ENCODE results near the gene SPATS2.

Gene SPATS2

DNA sequence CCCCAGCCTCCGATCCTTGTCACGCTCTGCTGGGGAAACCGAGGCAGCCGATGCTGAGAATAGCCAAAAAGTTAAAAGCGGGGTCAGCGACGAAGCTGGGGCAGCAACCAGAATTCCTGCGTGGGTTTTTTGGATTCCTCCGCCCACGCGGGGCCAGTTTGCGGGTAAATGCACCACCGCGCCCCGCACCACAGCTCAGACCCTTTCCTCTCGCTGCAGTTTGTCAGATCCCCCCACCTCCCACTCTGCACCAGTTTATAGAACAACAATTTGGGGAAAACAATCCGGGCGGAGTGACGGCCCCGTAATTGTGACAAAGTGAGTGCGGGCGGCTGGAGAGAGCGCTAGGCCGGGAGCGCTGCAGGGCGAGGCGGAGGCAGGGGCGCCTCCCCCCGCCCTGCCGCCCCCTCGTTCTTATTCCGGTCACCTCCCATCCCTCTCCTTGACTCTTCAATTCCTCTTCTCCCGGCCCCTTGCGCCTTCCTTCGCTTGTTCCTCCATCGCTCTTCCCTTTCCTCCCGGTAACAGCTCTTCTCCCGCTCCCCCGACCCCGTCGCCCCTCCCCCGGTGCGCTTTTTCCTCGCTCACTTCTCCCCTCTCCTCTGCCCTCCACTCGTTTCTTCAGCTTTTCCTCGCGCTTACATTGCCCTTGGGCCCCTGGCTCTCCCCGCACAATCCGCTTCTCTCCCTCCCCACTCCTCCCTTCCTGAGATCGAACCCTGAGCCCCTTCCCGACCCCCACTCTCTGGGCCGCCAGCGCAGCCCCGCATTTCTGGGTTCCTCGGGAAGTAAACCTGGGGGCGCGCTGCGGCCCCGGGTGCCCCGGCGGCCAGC, 21.2 kb upstream of the SPATS2 start (continued):
- no peak for TF ChIP-seq ZNF549 (tag by site-specific recombination; IDR thresholded peaks at IDR 0.05)
- no peak for TF ChIP-seq ZNF133 (tag by site-specific recombination; IDR thresholded peaks at IDR 0.05)
- TF ChIP-seq WT1 (tag by site-specific recombination; IDR thresholded peaks at IDR 0.05) = 0 out of 2 replicates have a peak, but pooled peaks have one; percentile 33
- TF ChIP-seq, protein P1, sequence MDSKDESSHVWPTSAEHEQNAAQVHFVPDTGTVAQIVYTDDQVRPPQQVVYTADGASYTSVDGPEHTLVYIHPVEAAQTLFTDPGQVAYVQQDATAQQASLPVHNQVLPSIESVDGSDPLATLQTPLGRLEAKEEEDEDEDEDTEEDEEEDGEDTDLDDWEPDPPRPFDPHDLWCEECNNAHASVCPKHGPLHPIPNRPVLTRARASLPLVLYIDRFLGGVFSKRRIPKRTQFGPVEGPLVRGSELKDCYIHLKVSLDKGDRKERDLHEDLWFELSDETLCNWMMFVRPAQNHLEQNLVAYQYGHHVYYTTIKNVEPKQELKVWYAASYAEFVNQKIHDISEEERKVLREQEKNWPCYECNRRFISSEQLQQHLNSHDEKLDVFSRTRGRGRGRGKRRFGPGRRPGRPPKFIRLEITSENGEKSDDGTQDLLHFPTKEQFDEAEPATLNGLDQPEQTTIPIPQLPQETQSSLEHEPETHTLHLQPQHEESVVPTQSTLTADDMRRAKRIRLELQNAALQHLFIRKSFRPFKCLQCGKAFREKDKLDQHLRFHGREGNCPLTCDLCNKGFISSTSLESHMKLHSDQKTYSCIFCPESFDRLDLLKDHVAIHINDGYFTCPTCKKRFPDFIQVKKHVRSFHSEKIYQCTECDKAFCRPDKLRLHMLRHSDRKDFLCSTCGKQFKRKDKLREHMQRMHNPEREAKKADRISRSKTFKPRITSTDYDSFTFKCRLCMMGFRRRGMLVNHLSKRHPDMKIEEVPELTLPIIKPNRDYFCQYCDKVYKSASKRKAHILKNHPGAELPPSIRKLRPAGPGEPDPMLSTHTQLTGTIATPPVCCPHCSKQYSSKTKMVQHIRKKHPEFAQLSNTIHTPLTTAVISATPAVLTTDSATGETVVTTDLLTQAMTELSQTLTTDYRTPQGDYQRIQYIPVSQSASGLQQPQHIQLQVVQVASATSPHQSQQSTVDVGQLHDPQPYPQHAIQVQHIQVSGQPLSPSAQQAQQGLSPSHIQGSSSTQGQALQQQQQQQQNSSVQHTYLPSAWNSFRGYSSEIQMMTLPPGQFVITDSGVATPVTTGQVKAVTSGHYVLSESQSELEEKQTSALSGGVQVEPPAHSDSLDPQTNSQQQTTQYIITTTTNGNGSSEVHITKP (tag by site-specific recombination; IDR thresholded peaks at IDR 0.05) = peak; percentile 35; the same call in 1 of the 2 replicates
- TF ChIP-seq ZNF114 (tag by site-specific recombination; IDR thresholded peaks at IDR 0.05) = no peak
- TF ChIP-seq ZNF623 (tag by site-specific recombination; IDR thresholded peaks at IDR 0.05) = no peak
- no peak for TF ChIP-seq ZNF302 (tag by site-specific recombination; IDR thresholded peaks at IDR 0.05; ENCODE audit: low read depth)
- TF ChIP-seq, protein P2, sequence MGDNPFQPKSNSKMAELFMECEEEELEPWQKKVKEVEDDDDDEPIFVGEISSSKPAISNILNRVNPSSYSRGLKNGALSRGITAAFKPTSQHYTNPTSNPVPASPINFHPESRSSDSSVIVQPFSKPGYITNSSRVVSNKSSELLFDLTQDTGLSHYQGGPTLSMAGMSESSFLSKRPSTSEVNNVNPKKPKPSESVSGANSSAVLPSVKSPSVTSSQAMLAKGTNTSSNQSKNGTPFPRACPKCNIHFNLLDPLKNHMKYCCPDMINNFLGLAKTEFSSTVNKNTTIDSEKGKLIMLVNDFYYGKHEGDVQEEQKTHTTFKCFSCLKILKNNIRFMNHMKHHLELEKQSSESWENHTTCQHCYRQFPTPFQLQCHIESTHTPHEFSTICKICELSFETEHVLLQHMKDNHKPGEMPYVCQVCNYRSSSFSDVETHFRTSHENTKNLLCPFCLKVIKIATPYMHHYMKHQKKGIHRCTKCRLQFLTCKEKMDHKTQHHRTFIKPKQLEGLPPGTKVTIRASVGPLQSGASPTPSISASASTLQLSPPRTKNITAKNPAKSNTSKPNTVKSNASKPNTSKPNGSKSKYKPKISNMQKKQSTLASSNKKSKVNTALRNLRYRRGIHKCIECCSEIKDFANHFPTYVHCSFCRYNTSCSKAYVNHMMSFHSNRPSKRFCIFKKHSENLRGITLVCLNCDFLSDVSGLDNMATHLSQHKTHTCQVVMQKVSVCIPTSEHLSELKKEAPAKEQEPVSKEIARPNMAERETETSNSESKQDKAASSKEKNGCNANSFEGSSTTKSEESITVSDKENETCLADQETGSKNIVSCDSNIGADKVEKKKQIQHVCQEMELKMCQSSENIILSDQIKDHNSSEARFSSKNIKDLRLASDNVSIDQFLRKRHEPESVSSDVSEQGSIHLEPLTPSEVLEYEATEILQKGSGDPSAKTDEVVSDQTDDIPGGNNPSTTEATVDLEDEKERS (tag by site-specific recombination; IDR thresholded peaks at IDR 0.05) = no peak

DNA sequence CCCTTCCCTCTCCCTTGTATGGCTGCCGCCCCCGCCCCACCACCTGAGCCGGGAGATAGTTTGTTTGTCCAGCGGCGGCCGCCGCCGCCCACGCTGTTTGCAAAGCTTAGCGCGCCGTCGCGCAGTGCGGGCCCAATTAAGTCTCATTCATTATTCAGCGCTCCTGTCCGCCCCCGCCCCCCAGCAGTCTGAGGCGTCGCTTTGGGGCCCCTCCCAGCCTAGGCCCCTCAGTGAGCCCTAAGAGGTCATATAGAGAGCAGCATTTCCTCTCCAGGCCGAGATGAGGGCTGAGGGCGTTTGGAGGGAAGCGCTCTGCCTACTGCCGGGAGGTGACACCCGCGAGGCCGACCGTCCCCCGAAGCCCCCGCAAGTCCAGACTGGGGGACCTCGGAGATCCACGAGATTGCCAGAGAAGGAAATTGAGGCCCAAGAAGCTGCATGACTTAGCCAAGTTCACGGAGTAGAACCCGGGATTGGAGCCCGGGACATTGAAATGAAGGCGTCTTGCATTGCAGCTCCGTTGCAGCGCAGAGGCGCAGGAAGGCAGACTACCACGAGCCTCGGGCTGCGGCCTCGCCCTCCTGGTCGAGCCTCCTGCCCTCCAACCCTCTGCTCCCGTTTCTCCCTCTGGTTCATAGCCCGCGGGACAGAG, 20.5 kb upstream of the SPATS2 start, which contains the start of gene DNAJC22:
Gene DNAJC22, plus strand, starts transcription at position 230 of the 652 bp plus-strand sequence. CDS start 1,985 bp downstream, outside the sequence.
- H3K36me3 ChIP-seq (ENCODE audit: control insufficient read depth in 2 of 2, insufficient read depth in 1 of 2, low read length in 2 of 2) = peaks cover 0 to 10% of the 10 kb centered on the region in 2 experiments; a peak in 1 of 3 replicates
- CTCF ChIA-PET = interaction anchor here (0.6 to 6.0 kb wide), 31 partner anchors 10 to 1541 kb away, joined by 3 to 96 read pairs (median 5); partner anchors contain the start of genes C1QL4, PRPH, SPATS2 and TROAP
- H3K4me3 ChIP-seq (ENCODE audit: low read depth, low read length) = peak within 1 kb of the TSS; percentile 32
- peak within 1 kb of the TSS; percentile 80; the same call in 1 of the 2 replicates for H3K27ac ChIP-seq (ENCODE audit: extremely low read depth, low read depth, low read length)
- peaks cover 21% of the 10 kb centered on the region for H3K4me1 ChIP-seq (ENCODE audit: control insufficient read depth, insufficient read depth, low read length)
- POLR2A ChIA-PET = interaction anchor here (0.7 to 2.9 kb wide), 16 partner anchors 10 to 481 kb away, joined by 3 to 24 read pairs (median 4); partner anchors contain the start of genes C1QL4, SPATS2, TMBIM6 and TROAP
- no peaks in the 10 kb centered on the region for H3K9me3 ChIP-seq (ENCODE audit: control insufficient read depth, insufficient read depth, low read depth, low read length)
- TF ChIP-seq SP3 (tag by site-specific recombination; IDR thresholded peaks at IDR 0.05) = peak; percentile 21
- no peak for TF ChIP-seq ZNF292 (tag by site-specific recombination; IDR thresholded peaks at IDR 0.05; ENCODE audit: borderline replicate concordance, low read depth)
- TF ChIP-seq KLF8 (tag by site-specific recombination; IDR thresholded peaks at IDR 0.05) = no peak
- TF ChIP-seq, protein P3, sequence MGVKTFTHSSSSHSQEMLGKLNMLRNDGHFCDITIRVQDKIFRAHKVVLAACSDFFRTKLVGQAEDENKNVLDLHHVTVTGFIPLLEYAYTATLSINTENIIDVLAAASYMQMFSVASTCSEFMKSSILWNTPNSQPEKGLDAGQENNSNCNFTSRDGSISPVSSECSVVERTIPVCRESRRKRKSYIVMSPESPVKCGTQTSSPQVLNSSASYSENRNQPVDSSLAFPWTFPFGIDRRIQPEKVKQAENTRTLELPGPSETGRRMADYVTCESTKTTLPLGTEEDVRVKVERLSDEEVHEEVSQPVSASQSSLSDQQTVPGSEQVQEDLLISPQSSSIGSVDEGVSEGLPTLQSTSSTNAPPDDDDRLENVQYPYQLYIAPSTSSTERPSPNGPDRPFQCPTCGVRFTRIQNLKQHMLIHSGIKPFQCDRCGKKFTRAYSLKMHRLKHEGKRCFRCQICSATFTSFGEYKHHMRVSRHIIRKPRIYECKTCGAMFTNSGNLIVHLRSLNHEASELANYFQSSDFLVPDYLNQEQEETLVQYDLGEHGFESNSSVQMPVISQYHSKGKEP (tag by site-specific recombination; IDR thresholded peaks at IDR 0.05) = no peak
- TF ChIP-seq, protein P4, sequence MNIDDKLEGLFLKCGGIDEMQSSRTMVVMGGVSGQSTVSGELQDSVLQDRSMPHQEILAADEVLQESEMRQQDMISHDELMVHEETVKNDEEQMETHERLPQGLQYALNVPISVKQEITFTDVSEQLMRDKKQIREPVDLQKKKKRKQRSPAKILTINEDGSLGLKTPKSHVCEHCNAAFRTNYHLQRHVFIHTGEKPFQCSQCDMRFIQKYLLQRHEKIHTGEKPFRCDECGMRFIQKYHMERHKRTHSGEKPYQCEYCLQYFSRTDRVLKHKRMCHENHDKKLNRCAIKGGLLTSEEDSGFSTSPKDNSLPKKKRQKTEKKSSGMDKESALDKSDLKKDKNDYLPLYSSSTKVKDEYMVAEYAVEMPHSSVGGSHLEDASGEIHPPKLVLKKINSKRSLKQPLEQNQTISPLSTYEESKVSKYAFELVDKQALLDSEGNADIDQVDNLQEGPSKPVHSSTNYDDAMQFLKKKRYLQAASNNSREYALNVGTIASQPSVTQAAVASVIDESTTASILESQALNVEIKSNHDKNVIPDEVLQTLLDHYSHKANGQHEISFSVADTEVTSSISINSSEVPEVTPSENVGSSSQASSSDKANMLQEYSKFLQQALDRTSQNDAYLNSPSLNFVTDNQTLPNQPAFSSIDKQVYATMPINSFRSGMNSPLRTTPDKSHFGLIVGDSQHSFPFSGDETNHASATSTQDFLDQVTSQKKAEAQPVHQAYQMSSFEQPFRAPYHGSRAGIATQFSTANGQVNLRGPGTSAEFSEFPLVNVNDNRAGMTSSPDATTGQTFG (tag by site-specific recombination; IDR thresholded peaks at IDR 0.05; ENCODE audit: borderline replicate concordance) = no peak
- no peak for TF ChIP-seq ZNF433 (tag by site-specific recombination; IDR thresholded peaks at IDR 0.05; ENCODE audit: low read depth)
- TF ChIP-seq ZNF600 (tag by site-specific recombination; IDR thresholded peaks at IDR 0.05) = peak; percentile 82; the same call in 1 of the 2 replicates
- no peak for TF ChIP-seq ZNF626 (tag by site-specific recombination; IDR thresholded peaks at IDR 0.05)
- no peak for TF ChIP-seq ZNF837 (tag by site-specific recombination; IDR thresholded peaks at IDR 0.05)
- no peak for TF ChIP-seq ZNF248 (tag by site-specific recombination; IDR thresholded peaks at IDR 0.05)
- TF ChIP-seq ZNF114 (tag by site-specific recombination; IDR thresholded peaks at IDR 0.05) = no peak
- TF ChIP-seq ZNF664 (tag by site-specific recombination; IDR thresholded peaks at IDR 0.05) = no peak
- TF ChIP-seq BCL11B (tag by site-specific recombination; IDR thresholded peaks at IDR 0.05; ENCODE audit: low read depth) = no peak
- peak; percentile 34; the same call in 1 of the 2 replicates for TF ChIP-seq ZIC2 (tag by site-specific recombination; IDR thresholded peaks at IDR 0.05)
- no peak for TF ChIP-seq ZNF274 (IDR thresholded peaks at IDR 0.05; ENCODE audit: low read length)
- TF ChIP-seq ZNF274 (tag by site-specific recombination; IDR thresholded peaks at IDR 0.05; ENCODE audit: borderline replicate concordance) = no peak
- TF ChIP-seq ZNF792 (tag by site-specific recombination; IDR thresholded peaks at IDR 0.05) = no peak
